SK-N-SH (cell line): ENCODE results near the gene KRTAP12-1.

Experiments used
- CTCF ChIP-seq: fragments of 200-600 bp; sonication (generic); IDR thresholded peaks from 2 replicates; pipeline ENCODE4 v1.6.1; 2017; ENCODE audit warnings: antibody characterized with exemption, mild to moderate bottlenecking, moderate library complexity
- ELF1 ChIP-seq: IDR thresholded peaks from 2 replicates; pipeline ENCODE4 v1.4.0; 2012
- EP300 ChIP-seq, 2 experiments: IDR thresholded peaks; 2 replicates each; pipeline versions ENCODE4 v1.4.0 to v1.6.1; 2012; ENCODE audit warnings: borderline replicate concordance in 1 of 2, low read depth in 1 of 2, low read length in 1 of 2
- EZH2phosphoT487 ChIP-seq: fragments of 200-600 bp; sonication (generic); IDR thresholded peaks from 2 replicates; pipeline ENCODE4 v1.6.1; 2017; ENCODE audit warnings: low read depth, mixed run types, mild to moderate bottlenecking, antibody characterized with exemption, moderate library complexity, borderline replicate concordance
- FOXJ3 ChIP-seq: sonication (generic); formaldehyde crosslinking; IDR thresholded peaks from 2 replicates; pipeline ENCODE4 v1.5.1; 2020; ENCODE audit warnings: mild to moderate bottlenecking, missing genetic modification reagents
- POLR2AphosphoS5 ChIP-seq: IDR thresholded peaks from 2 replicates; pipeline ENCODE4 v1.6.1; 2012; ENCODE audit warnings: low read depth, low read length
- RAD21 ChIP-seq: IDR thresholded peaks from 2 replicates; pipeline ENCODE4 v1.6.1; 2012; ENCODE audit warnings: mild to moderate bottlenecking, low read length
- RCOR1 ChIP-seq: fragments of 150-350 bp; IDR thresholded peaks from 2 replicates; pipeline ENCODE4 v1.6.1; 2017; ENCODE audit warnings: antibody characterized with exemption, low read length
- REST ChIP-seq: IDR thresholded peaks from 2 replicates; pipeline ENCODE4 v1.6.1; 2012; ENCODE audit warnings: mild to moderate bottlenecking, low read depth, low read length, moderate library complexity
- RFX5 ChIP-seq: IDR thresholded peaks from 2 replicates; pipeline ENCODE4 v1.6.1; 2012; ENCODE audit warnings: mild to moderate bottlenecking, improper control_type of control experiment, low read length
- SIN3A ChIP-seq: IDR thresholded peaks from 2 replicates; pipeline ENCODE4 v1.6.1; 2012; ENCODE audit warnings: low read depth, mild to moderate bottlenecking, low read length, moderate library complexity, borderline replicate concordance
- SMC3 ChIP-seq: IDR thresholded peaks from 2 replicates; pipeline ENCODE4 v1.6.1; 2012; ENCODE audit warnings: low read depth, low read length, improper control_type of control experiment
- ZBTB33 ChIP-seq: IDR thresholded peaks from 2 replicates; pipeline ENCODE4 v1.4.0; 2012; ENCODE audit warnings: low read depth, borderline replicate concordance

- TF ChIP-seq FOXJ3 (no peak), RCOR1 (no peak), CTCF (no peak), SMC3 (no peak), REST (no peak), ZBTB33 (no peak), EP300 (IDR thresholded peaks at IDR 0.05; ENCODE audit: borderline replicate concordance in 1 of 2, low read depth in 1 of 2, low read length in 1 of 2) (no peak), EZH2phosphoT487 (no peak), POLR2AphosphoS5 (no peak), ELF1 (no peak), RFX5 (no peak), SIN3A (no peak), RAD21 (no peak)
Observed at GRCh38 chr21:44706706-44707581, 25.0 kb upstream of the KRTAP12-1 start.
